DMS 273 treated with DMSO at 0.1 percent for 48 hours (cell line): Measurements from ENCODE around the gene ZNF474.

Experiments
- DNase-seq: peaks from one replicate; lab custom pipeline; 2025; lab: John Stamatoyannopoulos, UW

The ZNF474 gene

GRCh38 chr5:122181863-122182262 is 52.5 kb downstream of the ZNF474 start:
- DNase-seq: no peak

GRCh38 chr5:122182491-122182921 is 53.2 kb downstream of the ZNF474 start:
- no peak for DNase-seq

- no peak for DNase-seq
Measured at GRCh38 chr5:122183098-122183787, 53.9 kb downstream of the ZNF474 start.

GRCh38 chr5:122183788-122184170 is 54.4 kb downstream of the ZNF474 start:
- no peak for DNase-seq

GRCh38 chr5:122184676-122185255 is 55.4 kb downstream of the ZNF474 start:
- DNase-seq: no peak

- DNase-seq: no peak
Measured at GRCh38 chr5:122187426-122187825, 58.1 kb downstream of the ZNF474 start.

GRCh38 chr5:122190156-122190555 is 60.8 kb downstream of the ZNF474 start:
- no peak for DNase-seq

- DNase-seq: peak; percentile 56
Measured at GRCh38 chr5:122192497-122193496, 63.5 kb downstream of the ZNF474 start.

GRCh38 chr5:122195802-122196394 is 66.6 kb downstream of the ZNF474 start:
- peak; percentile 12 for DNase-seq

GRCh38 chr5:122199146-122199545 is 69.8 kb downstream of the ZNF474 start:
- no peak for DNase-seq

GRCh38 chr5:122200450-122200849 is 71.1 kb downstream of the ZNF474 start:
- DNase-seq: no peak

GRCh38 chr5:122200865-122201264 is 71.5 kb downstream of the ZNF474 start:
- no peak for DNase-seq

- no peak for DNase-seq
Measured at GRCh38 chr5:122201365-122201764, 72.0 kb downstream of the ZNF474 start.

- no peak for DNase-seq
Measured at GRCh38 chr5:122202952-122203351, 73.6 kb downstream of the ZNF474 start.
